ENCODE results near the gene UNCX. TPM values are rescaled to one million over a fixed set of nuclear protein-coding genes. Genes with fewer than 3 reads are reported as not detected.

The UNCX gene
- total RNA-seq, 1 experiment from 2014 or later, result 1.9 TPM

DNA sequence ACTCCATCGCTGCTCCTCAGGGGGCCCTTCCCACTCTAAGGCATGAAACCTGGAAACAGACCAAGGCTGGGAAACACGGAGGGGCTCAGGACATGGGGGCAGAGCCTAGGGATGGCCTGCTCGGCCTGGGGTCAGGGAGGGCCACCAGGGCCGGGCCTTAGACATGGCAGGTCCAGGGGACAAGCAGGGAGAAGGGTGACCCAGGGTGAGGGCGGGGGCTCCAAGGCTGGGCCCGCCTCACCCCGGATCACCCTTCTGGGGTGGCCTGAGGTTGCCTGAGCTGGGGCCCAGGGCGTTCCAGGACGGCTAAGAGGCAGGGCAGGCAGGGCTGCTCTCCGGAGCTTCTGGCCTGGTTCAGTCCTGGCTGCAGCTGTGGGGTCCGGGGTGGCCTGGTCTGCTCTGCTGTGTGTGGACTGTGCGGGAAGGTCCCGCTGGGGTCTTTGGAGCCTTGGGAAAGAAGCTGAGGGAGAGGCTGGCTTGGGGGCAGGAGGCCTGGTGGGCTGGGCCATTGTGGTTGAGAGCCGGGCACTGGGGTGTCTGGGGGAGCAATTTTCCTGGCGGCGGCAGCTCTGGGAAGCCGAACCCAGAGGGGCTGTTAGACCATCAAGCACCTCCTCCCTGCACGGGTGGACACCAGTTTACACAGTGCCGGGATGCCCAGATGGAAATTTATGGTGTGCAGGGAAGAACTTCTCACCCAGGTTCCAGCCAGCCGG is 52.2 kb downstream of the UNCX start:
- BruUV-seq (replicated peaks), result no TSS peak
- no peak for DNase-seq (ENCODE audit: low spot score)
- TF ChIP-seq, protein P1, sequence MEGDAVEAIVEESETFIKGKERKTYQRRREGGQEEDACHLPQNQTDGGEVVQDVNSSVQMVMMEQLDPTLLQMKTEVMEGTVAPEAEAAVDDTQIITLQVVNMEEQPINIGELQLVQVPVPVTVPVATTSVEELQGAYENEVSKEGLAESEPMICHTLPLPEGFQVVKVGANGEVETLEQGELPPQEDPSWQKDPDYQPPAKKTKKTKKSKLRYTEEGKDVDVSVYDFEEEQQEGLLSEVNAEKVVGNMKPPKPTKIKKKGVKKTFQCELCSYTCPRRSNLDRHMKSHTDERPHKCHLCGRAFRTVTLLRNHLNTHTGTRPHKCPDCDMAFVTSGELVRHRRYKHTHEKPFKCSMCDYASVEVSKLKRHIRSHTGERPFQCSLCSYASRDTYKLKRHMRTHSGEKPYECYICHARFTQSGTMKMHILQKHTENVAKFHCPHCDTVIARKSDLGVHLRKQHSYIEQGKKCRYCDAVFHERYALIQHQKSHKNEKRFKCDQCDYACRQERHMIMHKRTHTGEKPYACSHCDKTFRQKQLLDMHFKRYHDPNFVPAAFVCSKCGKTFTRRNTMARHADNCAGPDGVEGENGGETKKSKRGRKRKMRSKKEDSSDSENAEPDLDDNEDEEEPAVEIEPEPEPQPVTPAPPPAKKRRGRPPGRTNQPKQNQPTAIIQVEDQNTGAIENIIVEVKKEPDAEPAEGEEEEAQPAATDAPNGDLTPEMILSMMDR (conservative IDR thresholded peaks at IDR 0.05; ENCODE audit: low read depth, low read length), result no peak
- Histone ChIP-seq H3K27me3 (replicated peaks; ENCODE audit: insufficient read depth, low read depth, low read length, poor library complexity) (no peaks in the 10 kb centered on the region), H3K4me1 (ENCODE audit: insufficient read depth, low read length, poor library complexity, severe bottlenecking) (peaks cover 7% of the 10 kb centered on the region), H3K9me3 (ENCODE audit: low read depth, low read length, poor library complexity, severe bottlenecking) (no peaks in the 10 kb centered on the region), H3K4me3 (ENCODE audit: low read depth, low read length, poor library complexity, severe bottlenecking) (no peak overlapping the region), H3K36me3 (ENCODE audit: insufficient read depth, low read length, poor library complexity, severe bottlenecking) (no peaks in the 10 kb centered on the region), H3K27ac (ENCODE audit: low read depth, low read length, poor library complexity, severe bottlenecking) (no peak overlapping the region)
- intact Hi-C loops (cut with micrococcal nuclease; ENCODE audit: unreplicated experiment), result no loop called here
- POLR2A ChIA-PET (ENCODE audit: low non-redundant PET), result no interaction called here
- CTCF ChIA-PET, result no interaction called here

DNA sequence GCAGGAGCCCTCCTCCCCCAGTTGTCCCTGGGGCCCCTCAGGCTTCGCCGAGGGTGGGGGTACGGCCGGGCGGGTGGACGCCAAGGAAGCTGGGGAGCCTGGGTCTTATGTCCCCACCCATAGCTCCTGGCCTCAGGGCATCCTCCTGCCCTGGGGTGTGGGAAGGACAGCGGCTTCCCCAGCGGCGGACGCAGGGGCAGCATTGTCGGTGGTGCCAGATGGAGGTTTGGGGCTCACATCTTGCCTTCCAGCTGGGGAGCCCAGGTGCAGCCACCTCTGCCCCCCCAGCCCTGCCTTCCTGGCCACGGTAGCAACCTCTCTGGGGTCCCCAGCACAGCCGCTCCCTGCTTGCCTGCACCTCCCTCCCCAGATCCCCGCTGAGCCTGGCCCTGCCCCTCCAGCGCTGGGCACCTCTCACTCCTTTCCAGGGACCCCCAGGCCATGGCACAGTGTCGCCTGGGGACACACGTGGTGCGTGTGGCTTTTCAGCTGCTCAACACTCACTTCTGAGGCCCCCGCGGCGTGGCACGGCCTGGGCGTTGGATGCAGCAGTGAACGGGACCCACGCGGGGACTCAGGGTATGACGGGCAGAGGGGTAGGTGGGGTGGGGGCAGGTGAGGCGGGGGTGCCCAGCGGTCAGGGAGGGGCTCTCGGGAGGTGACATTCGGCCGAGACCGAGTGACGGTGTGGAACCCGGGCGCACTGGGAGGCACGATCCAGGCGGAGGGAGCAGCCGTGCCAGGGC is 53.1 kb downstream of the UNCX start:
- no TSS peak for BruUV-seq (replicated peaks)
- no peaks in the 10 kb centered on the region for H3K36me3 ChIP-seq (ENCODE audit: insufficient read depth, low read length, poor library complexity, severe bottlenecking)
- no peak for TF ChIP-seq EZH2 (IDR thresholded peaks at IDR 0.05; ENCODE audit: borderline replicate concordance, low read depth, low read length, poor library complexity, severe bottlenecking)
- TF ChIP-seq, protein P1 (conservative IDR thresholded peaks at IDR 0.05; ENCODE audit: low read depth, low read length), result no peak
- no peak overlapping the region for H3K4me3 ChIP-seq (ENCODE audit: low read depth, low read length, poor library complexity, severe bottlenecking)
- H3K9me3 ChIP-seq (ENCODE audit: low read depth, low read length, poor library complexity, severe bottlenecking), result no peaks in the 10 kb centered on the region
- POLR2A ChIA-PET (ENCODE audit: low non-redundant PET), result no interaction called here
- H3K27me3 ChIP-seq (replicated peaks; ENCODE audit: insufficient read depth, low read depth, low read length, poor library complexity), result no peaks in the 10 kb centered on the region
- H3K4me1 ChIP-seq (ENCODE audit: insufficient read depth, low read length, poor library complexity, severe bottlenecking), result peaks cover 16% of the 10 kb centered on the region
- intact Hi-C loops (cut with micrococcal nuclease; ENCODE audit: unreplicated experiment), result no loop called here
- CTCF ChIA-PET, result no interaction called here
- H3K27ac ChIP-seq (ENCODE audit: low read depth, low read length, poor library complexity, severe bottlenecking), result no peak overlapping the region
- no peak for DNase-seq (ENCODE audit: low spot score)

Other genes starting within 250 kb of the UNCX start
- gene CYP2W1, start 249.7 kb upstream of the UNCX start, total RNA-seq (2021), result not detected in 2 replicates
- gene GPR146, start 188.3 kb upstream of the UNCX start, total RNA-seq (2021), result 0.95 and 2.4 TPM in 2 replicates
- 0.37 and 0.63 TPM in 2 replicates for gene GPER1, start 144.8 kb upstream of the UNCX start, total RNA-seq (2021)
- 26.1 and 27.4 TPM in 2 replicates for gene ZFAND2A, start 72.7 kb upstream of the UNCX start, total RNA-seq (2021)
- 10.1 and 11.8 TPM in 2 replicates for gene MICALL2, start 226.6 kb downstream of the UNCX start, total RNA-seq (2021)